H1 (cell line): ENCODE results near the gene SLC52A3. TPM values are rescaled to one million over a fixed set of nuclear protein-coding genes. Genes with fewer than 3 reads are reported as not detected.

Source experiments
- CTCF ChIA-PET: fragments of 300-600 bp; sonication (Branson Sonifier 250); formaldehyde crosslinking; loops from one replicate; lab custom pipeline; 2021; ENCODE audit not compliant: partially characterized antibody; lab: Charles Lee
- POLR2A ChIA-PET: fragments of 300-600 bp; sonication (Branson Sonifier 250); formaldehyde crosslinking; loops from one replicate; lab custom pipeline; 2021; ENCODE audit warnings: inconsistent platforms; ENCODE audit not compliant: partially characterized antibody; lab: Charles Lee
- DNase-seq, 2 experiments: peaks; one replicate each; pipeline versions ENCODE4 v3.0.0 to v3.0.0-alpha.2; 2010 to 2022; ENCODE audit warnings: low spot score in 2 of 2, low read depth in 1 of 2, mixed read lengths in 1 of 2
- FAIRE-seq: peaks from 2 replicates; lab custom pipeline; 2011; peaks lifted over from hg19 to GRCh38; lab: Jason Lieb, UNC
- H2AFZ ChIP-seq: 2 replicates; pipeline ENCODE4 v1.8.1; 2012; ENCODE audit warnings: low read length, inconsistent platforms
- H2AK5ac ChIP-seq: 2 replicates; pipeline ENCODE4 v1.6.1; 2013; ENCODE audit warnings: low read depth, low read length
- H2BK120ac ChIP-seq: replicated peaks from 2 replicates; pipeline ENCODE3; 2013; ENCODE audit warnings: low read depth, low read length, inconsistent platforms
- H2BK12ac ChIP-seq: 2 replicates; pipeline ENCODE4 v1.6.1; 2013; ENCODE audit warnings: low read depth, low read length
- H2BK15ac ChIP-seq: 2 replicates; pipeline ENCODE4 v1.6.1; 2013; ENCODE audit warnings: low read length
- H2BK20ac ChIP-seq: 2 replicates; pipeline ENCODE4 v1.6.1; 2013; ENCODE audit warnings: low read length
- H2BK5ac ChIP-seq: 2 replicates; pipeline ENCODE4 v1.6.1; 2013; ENCODE audit warnings: low read depth, low read length
- H3K14ac ChIP-seq: 2 replicates; pipeline ENCODE4 v1.6.1; 2013; ENCODE audit warnings: inconsistent platforms; ENCODE audit not compliant: insufficient read length
- H3K18ac ChIP-seq: 2 replicates; pipeline ENCODE4 v1.6.1; 2013; ENCODE audit warnings: low read length; ENCODE audit errors: extremely low read depth
- H3K23ac ChIP-seq: 2 replicates; pipeline ENCODE4 v1.6.1; 2013; ENCODE audit warnings: inconsistent platforms; ENCODE audit not compliant: insufficient read length
- H3K23me2 ChIP-seq: 2 replicates; pipeline ENCODE4 v1.6.1; 2013; ENCODE audit warnings: low read depth, low read length
- H3K27ac ChIP-seq: 2 replicates; pipeline ENCODE4 v1.6.1; 2011; ENCODE audit warnings: low read depth, low read length, inconsistent platforms
- H3K27me3 ChIP-seq, 4 experiments: replicated peaks in 1 of 4; 1 replicate in 1 of 4; 2 replicates in 3 of 4; pipeline versions ENCODE4 v1.6.1 to v1.8.1; 2011 to 2013; ENCODE audit warnings: low read length in 3 of 4, mild to moderate bottlenecking in 3 of 4, inconsistent platforms in 2 of 4, mixed read lengths in 2 of 4, moderate library complexity in 1 of 4; ENCODE audit not compliant: control insufficient read depth in 3 of 4, insufficient read depth in 3 of 4; ENCODE audit errors: extremely low read depth in 1 of 4
- H3K36me3 ChIP-seq, 4 experiments: 2 replicates each; pipeline versions ENCODE4 v1.6.1 to v1.8.1; 2011 to 2013; ENCODE audit warnings: mild to moderate bottlenecking in 4 of 4, low read length in 3 of 4, moderate library complexity in 2 of 4, control low read depth in 1 of 4, inconsistent platforms in 1 of 4; ENCODE audit not compliant: insufficient read depth in 4 of 4, control insufficient read depth in 2 of 4
- H3K4ac ChIP-seq: replicated peaks from 2 replicates; pipeline ENCODE3; 2013; ENCODE audit warnings: low read length, low read depth, mixed read lengths, inconsistent platforms; ENCODE audit not compliant: insufficient read length
- H3K4me1 ChIP-seq, 4 experiments: replicated peaks in 1 of 4; 1 replicate in 1 of 4; 2 replicates in 3 of 4; pipeline versions ENCODE4 v1.6.1 to v1.8.1; 2011 to 2013; ENCODE audit warnings: low read length in 3 of 4, inconsistent platforms in 2 of 4, mixed read lengths in 1 of 4; ENCODE audit not compliant: insufficient read depth in 4 of 4, control insufficient read depth in 3 of 4
- H3K4me2 ChIP-seq, 2 experiments: 2 replicates each; pipeline versions ENCODE4 v1.6.1 to v1.8.1; 2011 to 2013; ENCODE audit warnings: low read depth in 2 of 2, low read length in 2 of 2, control low read depth in 1 of 2, inconsistent platforms in 1 of 2, mild to moderate bottlenecking in 1 of 2; ENCODE audit not compliant: insufficient read depth in 1 of 2
- H3K4me3 ChIP-seq, 4 experiments: fragments of 200-600, 300-600 bp in 1 of 4; sonication (generic), shearing (Covaris generic), sonication (Bioruptor Twin) in 1 of 4; 2 replicates each; pipeline versions ENCODE4 v1.5.1 to v1.8.1; 2011 to 2016; ENCODE audit warnings: low read length in 4 of 4, low read depth in 3 of 4, control low read depth in 2 of 4, inconsistent platforms in 2 of 4, mild to moderate bottlenecking in 2 of 4, mixed read lengths in 1 of 4, moderate library complexity in 1 of 4; ENCODE audit not compliant: insufficient read depth in 2 of 4; ENCODE audit errors: extremely low read depth in 1 of 4
- H3K56ac ChIP-seq: replicated peaks from 2 replicates; pipeline ENCODE3; 2013; ENCODE audit warnings: low read depth, mild to moderate bottlenecking, mixed read lengths, low read length, inconsistent platforms; ENCODE audit not compliant: insufficient read length
- H3K79me1 ChIP-seq: 2 replicates; pipeline ENCODE4 v1.6.1; 2013; ENCODE audit warnings: low read depth, low read length, control low read depth
- H3K79me2 ChIP-seq, 2 experiments: 2 replicates each; pipeline versions ENCODE4 v1.6.1 to v1.8.1; 2012 to 2013; ENCODE audit warnings: low read length in 2 of 2, mild to moderate bottlenecking in 2 of 2, inconsistent platforms in 1 of 2; ENCODE audit not compliant: insufficient read depth in 2 of 2, control insufficient read depth in 1 of 2
- H3K9ac ChIP-seq, 4 experiments: replicated peaks in 1 of 4; 1 replicate in 1 of 4; 2 replicates in 3 of 4; pipeline versions ENCODE4 v1.6.1 to v1.8.1; 2011 to 2013; ENCODE audit warnings: low read depth in 3 of 4, low read length in 3 of 4, control low read depth in 2 of 4, mild to moderate bottlenecking in 2 of 4, moderate library complexity in 2 of 4, inconsistent platforms in 1 of 4; ENCODE audit errors: extremely low read depth in 1 of 4
- H3K9me3 ChIP-seq, 2 experiments: 2 replicates each; pipeline versions ENCODE4 v1.6.1 to v1.8.1; 2012 to 2013; ENCODE audit warnings: mild to moderate bottlenecking in 2 of 2, moderate library complexity in 2 of 2, control low read depth in 1 of 2, inconsistent platforms in 1 of 2, low read depth in 1 of 2, low read length in 1 of 2, mixed read lengths in 1 of 2; ENCODE audit not compliant: insufficient read depth in 2 of 2
- H4K20me1 ChIP-seq, 2 experiments: replicated peaks in 1 of 2; 2 replicates each; pipeline versions ENCODE3 to v1.8.1; 2011 to 2013; ENCODE audit warnings: inconsistent platforms in 2 of 2, low read length in 2 of 2, mild to moderate bottlenecking in 1 of 2; ENCODE audit not compliant: insufficient read depth in 2 of 2, control insufficient read depth in 1 of 2
- H4K5ac ChIP-seq: 2 replicates; pipeline ENCODE4 v1.6.1; 2013; ENCODE audit warnings: low read length, low read depth, mixed read lengths, inconsistent platforms; ENCODE audit not compliant: insufficient read length
- H4K8ac ChIP-seq: 2 replicates; pipeline ENCODE4 v1.8.0; 2013; ENCODE audit warnings: mild to moderate bottlenecking, moderate library complexity, low read length, inconsistent platforms; ENCODE audit not compliant: insufficient read depth; ENCODE audit errors: extremely low read depth
- H4K91ac ChIP-seq: replicated peaks from 2 replicates; pipeline ENCODE3; 2013; ENCODE audit warnings: low read length, mixed read lengths, inconsistent platforms; ENCODE audit not compliant: insufficient read length
- PHF8 ChIP-seq: fragments of 200-600 bp; sonication (generic); conservative IDR thresholded peaks from 2 replicates; pipeline ENCODE4 v1.7.1; 2012; ENCODE audit warnings: low read depth, mild to moderate bottlenecking, inconsistent platforms, low read length, moderate library complexity
- POU5F1 ChIP-seq: IDR thresholded peaks from 2 replicates; pipeline ENCODE4 v1.6.1; 2011; ENCODE audit warnings: low read depth, mild to moderate bottlenecking, low read length, moderate library complexity
- WGBS, 2 experiments: shearing (Covaris generic) in 1 of 2; methylation state at CpG; one replicate each; pipeline versions ENCODE4 v1.1.6 to v1.1.7; 2013 to 2015; ENCODE audit warnings: low lambda C conversion rate in 2 of 2, mixed read lengths in 2 of 2, inconsistent platforms in 1 of 2, low coverage in 1 of 2, missing lambda C conversion rate in 1 of 2; ENCODE audit not compliant: insufficient replicate concordance in 2 of 2, insufficient coverage in 1 of 2, insufficient read length in 1 of 2; ENCODE audit errors: extremely low coverage in 1 of 2, missing lambda C conversion rate in 1 of 2; 5-methylcytosine and 5-hydroxymethylcytosine counted together
- polyA plus RNA-seq, 7 experiments: library from polyadenylated mRNA; depleted of rRNA in 3 of 7; stranded (reverse) in 5 of 7; unstranded in 2 of 7; fragments of >200 nt in 5 of 7; fragments of 200-250 nt in 2 of 7; gene quantifications; 1 replicate in 5 of 7; 2 replicates in 1 of 7; 4 replicates in 1 of 7; pipeline versions ENCODE4 v1.2.1 to v1.2.3, GENCODE V29; 2011 to 2013; ENCODE audit warnings: missing spikeins in 2 of 7, mixed read lengths in 2 of 7
- total RNA-seq: library from RNA; stranded (reverse); fragmentation: NEBNext Ultra II Directional; extraction: Animal tissue kit (Norgen Biotek cat#: 25700); gene quantifications from 2 replicates; pipeline ENCODE4 v1.2.1, GENCODE V29; 2021

Gene SLC52A3
- total and polyA plus RNA-seq, 2 of the 8 experiments (the other 6 are each of a cell fraction or from before 2014, with no cell fraction given): 2.3 to 4.2 TPM

DNA sequence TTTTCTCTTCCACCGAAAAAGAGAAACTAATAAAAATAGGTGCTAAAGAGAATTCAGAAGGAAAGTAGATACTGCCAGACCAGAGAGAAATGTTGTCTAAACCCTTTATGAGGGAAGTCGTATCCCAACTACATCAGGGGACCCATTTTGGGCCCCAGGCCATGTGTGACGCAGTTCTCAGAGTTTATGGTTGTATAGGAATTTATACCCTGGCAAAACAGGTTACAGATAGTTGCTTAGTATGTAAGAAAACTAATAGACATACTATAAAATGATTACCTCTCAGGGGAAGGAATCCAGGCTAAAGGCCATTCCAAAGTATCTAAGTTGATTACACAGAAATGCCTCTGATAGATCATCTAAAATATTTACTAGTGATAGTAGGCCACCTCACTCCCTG is 28.6 kb upstream of the SLC52A3 start:
- Histone ChIP-seq H3K14ac (no peak overlapping the region), H3K27me3 (no peaks in the 10 kb centered on the region), H2AFZ (no peak overlapping the region), H3K23me2 (no peaks in the 10 kb centered on the region), H4K5ac (no peak overlapping the region), H2BK12ac (no peak overlapping the region), H3K56ac (no peak overlapping the region), H3K9ac (no peak overlapping the region), H3K4ac (no peak overlapping the region), H2BK5ac (no peak overlapping the region), H3K27ac (no peak overlapping the region), H3K23ac (no peak overlapping the region), H2BK15ac (no peak overlapping the region), H4K8ac (no peak overlapping the region), H3K79me2 (no peaks in the 10 kb centered on the region), H3K79me1 (no peaks in the 10 kb centered on the region), H3K36me3 (no peaks in the 10 kb centered on the region), H3K4me1 (no peaks in the 10 kb centered on the region), H2BK20ac (no peak overlapping the region), H2AK5ac (no peak overlapping the region), H4K91ac (no peak overlapping the region), H3K9me3 (peaks cover 18 to 19% of the 10 kb centered on the region in 2 experiments), H2BK120ac (no peak overlapping the region), H4K20me1 (no peaks in the 10 kb centered on the region), H3K18ac (no peak overlapping the region), H3K4me3 (no peak overlapping the region), H3K4me2 (no peak overlapping the region)
- WGBS, 2 experiments: 94% methylated on average over 3 of the region's 3 CpGs; no CpG with 5 or more reads in 1 of the 2 experiments
- POLR2A ChIA-PET: no interaction called here
- TF ChIP-seq PHF8: no peak
- no peak for TF ChIP-seq POU5F1
- FAIRE-seq: no peak
- CTCF ChIA-PET: no interaction called here
- DNase-seq: no peak
